ENCODE results near the gene FBXW7.

The FBXW7 gene

GRCh38 chr4:152290366-152290921 is 245.4 kb downstream of the FBXW7 start:
- H3K36me3 Mint-ChIP-seq (ENCODE audit: low read depth) = no peaks in the 10 kb centered on the region
- no peak for DNase-seq
- H3K4me1 Mint-ChIP-seq = no peaks in the 10 kb centered on the region
- TF ChIP-seq CTCF (IDR thresholded peaks at IDR 0.05) = no peak
- no peaks in the 10 kb centered on the region for H3K9me3 Mint-ChIP-seq
- H3K27me3 Mint-ChIP-seq (ENCODE audit: low read depth, poor library complexity) = peaks cover 12% of the 10 kb centered on the region
- no peak overlapping the region for H3K27ac Mint-ChIP-seq
- H3K4me3 Mint-ChIP-seq = no peak overlapping the region

GRCh38 chr4:152289941-152290340 is 246.0 kb downstream of the FBXW7 start:
- Mint-ChIP-seq H3K27ac (no peak overlapping the region), H3K36me3 (ENCODE audit: low read depth) (no peaks in the 10 kb centered on the region), H3K4me1 (no peaks in the 10 kb centered on the region), H3K9me3 (no peaks in the 10 kb centered on the region), H3K4me3 (no peak overlapping the region), H3K27me3 (ENCODE audit: low read depth, poor library complexity) (peaks cover 12% of the 10 kb centered on the region)
- no peak for TF ChIP-seq CTCF (IDR thresholded peaks at IDR 0.05)
- no peak for DNase-seq

- DNase-seq = no peak
- H3K4me1 Mint-ChIP-seq = no peaks in the 10 kb centered on the region
Observed at GRCh38 chr4:152289541-152289940, 246.4 kb downstream of the FBXW7 start.

GRCh38 chr4:152283801-152284470 is 252.0 kb downstream of the FBXW7 start:
- Mint-ChIP-seq H3K36me3 (ENCODE audit: low read depth) (no peaks in the 10 kb centered on the region), H3K27me3 (ENCODE audit: low read depth, poor library complexity) (peaks cover 6% of the 10 kb centered on the region), H3K4me3 (no peak overlapping the region), H3K4me1 (peaks cover 10% of the 10 kb centered on the region), H3K9me3 (no peaks in the 10 kb centered on the region), H3K27ac (no peak overlapping the region)
- DNase-seq = no peak
- TF ChIP-seq CTCF (IDR thresholded peaks at IDR 0.05) = no peak

More at GRCh38 chr4:152289541-152289940, 246.4 kb downstream of the FBXW7 start:
- TF ChIP-seq CTCF (IDR thresholded peaks at IDR 0.05) = no peak
- Mint-ChIP-seq H3K36me3 (ENCODE audit: low read depth) (no peaks in the 10 kb centered on the region), H3K4me3 (no peak overlapping the region), H3K9me3 (no peaks in the 10 kb centered on the region), H3K27me3 (ENCODE audit: low read depth, poor library complexity) (peaks cover 12% of the 10 kb centered on the region), H3K27ac (no peak overlapping the region)

- peaks cover under 1% of the 10 kb centered on the region for H3K27me3 Mint-ChIP-seq (ENCODE audit: low read depth, poor library complexity)
- no peaks in the 10 kb centered on the region for H3K9me3 Mint-ChIP-seq
- peaks cover 19% of the 10 kb centered on the region for H3K4me1 Mint-ChIP-seq
- DNase-seq = no peak
- no peaks in the 10 kb centered on the region for H3K36me3 Mint-ChIP-seq (ENCODE audit: low read depth)
- H3K27ac Mint-ChIP-seq = no peak overlapping the region
- no peak overlapping the region for H3K4me3 Mint-ChIP-seq
- TF ChIP-seq CTCF (IDR thresholded peaks at IDR 0.05) = no peak
Observed at GRCh38 chr4:152281822-152282221, 254.1 kb downstream of the FBXW7 start.

- Mint-ChIP-seq H3K4me3 (no peak overlapping the region), H3K27me3 (ENCODE audit: low read depth, poor library complexity) (peaks cover 4% of the 10 kb centered on the region), H3K27ac (no peak overlapping the region), H3K4me1 (peaks cover 19% of the 10 kb centered on the region), H3K36me3 (ENCODE audit: low read depth) (no peaks in the 10 kb centered on the region), H3K9me3 (no peaks in the 10 kb centered on the region)
- no peak for TF ChIP-seq CTCF (IDR thresholded peaks at IDR 0.05)
- no peak for DNase-seq
Observed at GRCh38 chr4:152281211-152281610, 254.7 kb downstream of the FBXW7 start.
